Measurements from ENCODE around the gene SRGN. TPM values are rescaled to one million over a fixed set of nuclear protein-coding genes. Genes with fewer than 3 reads are reported as not detected.

The SRGN gene
- total RNA-seq, 2 donors from 2014 or later = 310 to 773 TPM

Other genes starting within 250 kb of the SRGN start
- 10 to 100 TPM; 48.0 to 66.1 TPM for gene DDX50, start 186.8 kb upstream of the SRGN start, total RNA-seq
- 100 to 1,000 TPM in 1 of 2 donors, 10 to 100 TPM in 1; 77.8 to 176 TPM for gene DDX21, start 131.9 kb upstream of the SRGN start, total RNA-seq
- gene KIFBP, start 99.3 kb upstream of the SRGN start, total RNA-seq = 10 to 100 TPM in 1 of 2 donors, 1 to 10 TPM in 1; 8.2 to 13.1 TPM
- gene VPS26A, start 36.1 kb downstream of the SRGN start, total RNA-seq = 10 to 100 TPM; 43.7 to 56.9 TPM
- 10 to 100 TPM; 38.9 to 65.4 TPM for gene SUPV3L1, start 92.1 kb downstream of the SRGN start, total RNA-seq
- gene HKDC1, start 132.2 kb downstream of the SRGN start, total RNA-seq = under 1 TPM; 0.19 to 0.42 TPM
- gene HK1, start 190.4 kb downstream of the SRGN start, total RNA-seq = 100 to 1,000 TPM; 216 to 221 TPM